ENCODE data around the gene DLG4.
"Not testable (repeated sequence)": the region's sequence is repeated elsewhere in the genome, so short reads cannot be mapped to it uniquely, and the experiment has no call there.

Gene DLG4

DNA sequence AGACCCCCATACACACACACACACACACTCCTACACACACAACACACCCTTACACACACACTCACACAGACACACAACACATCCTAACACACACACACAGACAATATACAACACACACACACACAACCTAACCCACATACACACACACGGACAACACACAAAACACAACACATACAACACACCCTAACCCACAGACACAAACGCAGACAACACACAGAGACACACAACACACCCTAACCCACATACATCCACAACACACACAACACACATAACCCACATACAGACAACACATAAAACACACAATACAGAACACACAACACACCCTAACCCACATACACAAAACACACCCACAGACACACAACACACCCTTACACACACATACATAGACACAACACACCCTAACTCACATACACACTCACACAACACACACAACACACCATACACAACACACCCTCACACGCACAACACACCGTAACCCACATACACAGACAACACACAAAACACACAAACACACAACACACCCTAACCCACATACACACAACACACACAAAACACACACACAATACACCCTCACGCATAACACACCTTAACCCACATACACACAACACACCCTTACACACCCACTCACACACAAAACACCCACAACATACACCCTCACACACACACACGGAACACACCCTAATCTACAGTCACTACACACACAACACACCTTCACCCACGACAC, 44.9 kb downstream of the DLG4 start:
- H3K4me3 ChIP-seq (ENCODE audit: low read depth, low read length): no peak overlapping the region
- TF ChIP-seq, protein P1, sequence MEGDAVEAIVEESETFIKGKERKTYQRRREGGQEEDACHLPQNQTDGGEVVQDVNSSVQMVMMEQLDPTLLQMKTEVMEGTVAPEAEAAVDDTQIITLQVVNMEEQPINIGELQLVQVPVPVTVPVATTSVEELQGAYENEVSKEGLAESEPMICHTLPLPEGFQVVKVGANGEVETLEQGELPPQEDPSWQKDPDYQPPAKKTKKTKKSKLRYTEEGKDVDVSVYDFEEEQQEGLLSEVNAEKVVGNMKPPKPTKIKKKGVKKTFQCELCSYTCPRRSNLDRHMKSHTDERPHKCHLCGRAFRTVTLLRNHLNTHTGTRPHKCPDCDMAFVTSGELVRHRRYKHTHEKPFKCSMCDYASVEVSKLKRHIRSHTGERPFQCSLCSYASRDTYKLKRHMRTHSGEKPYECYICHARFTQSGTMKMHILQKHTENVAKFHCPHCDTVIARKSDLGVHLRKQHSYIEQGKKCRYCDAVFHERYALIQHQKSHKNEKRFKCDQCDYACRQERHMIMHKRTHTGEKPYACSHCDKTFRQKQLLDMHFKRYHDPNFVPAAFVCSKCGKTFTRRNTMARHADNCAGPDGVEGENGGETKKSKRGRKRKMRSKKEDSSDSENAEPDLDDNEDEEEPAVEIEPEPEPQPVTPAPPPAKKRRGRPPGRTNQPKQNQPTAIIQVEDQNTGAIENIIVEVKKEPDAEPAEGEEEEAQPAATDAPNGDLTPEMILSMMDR (IDR thresholded peaks at IDR 0.05; ENCODE audit: low read depth, low read length): no peak

- H3K4me3 ChIP-seq (ENCODE audit: low read depth, low read length): no peak overlapping the region
- TF ChIP-seq, protein P1 (IDR thresholded peaks at IDR 0.05; ENCODE audit: low read depth, low read length): no peak
These were observed 45.7 kb downstream of the DLG4 start for GRCh38 chr17:7173687-7174602.

DNA sequence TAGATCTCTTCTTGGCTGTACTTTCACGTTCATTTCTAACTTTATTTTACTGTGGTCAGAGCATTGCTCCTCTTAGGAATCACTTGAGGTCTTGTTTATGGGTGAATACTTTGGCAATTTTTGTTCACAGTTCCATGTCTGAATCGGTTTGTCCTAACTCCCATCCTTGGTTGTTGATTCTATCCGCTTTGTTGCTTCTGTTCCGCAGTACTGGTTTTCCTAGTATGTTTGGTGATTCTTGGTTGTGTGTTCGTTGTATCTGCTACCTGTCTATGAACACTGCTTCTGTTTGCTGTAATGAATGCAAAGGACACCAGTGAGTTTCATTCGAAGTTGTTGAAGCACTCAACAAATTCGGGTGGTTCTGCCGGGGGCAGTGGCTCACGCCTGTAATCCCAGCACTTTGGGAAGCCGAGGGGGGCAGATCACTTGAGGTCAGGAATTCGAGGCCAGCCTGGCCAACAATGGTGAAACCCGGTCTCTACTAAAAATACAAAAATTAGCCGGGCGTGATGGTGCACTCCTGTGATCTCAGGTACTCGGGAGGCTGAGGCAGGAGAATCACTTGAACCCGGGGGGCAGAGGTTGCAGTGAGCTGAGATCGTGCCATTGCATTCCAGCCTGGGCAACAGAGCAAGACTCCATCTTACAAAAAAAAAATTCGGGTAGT, 47.0 kb downstream of the DLG4 start:
- H3K4me3 ChIP-seq (ENCODE audit: low read depth, low read length): not testable (repeated sequence)

- not testable (repeated sequence) for H3K4me3 ChIP-seq (ENCODE audit: low read depth, low read length)
These were observed 50.1 kb downstream of the DLG4 start for GRCh38 chr17:7169565-7169908.

GRCh38 chr17:7168841-7169564, 50.6 kb downstream of the DLG4 start:
- H3K4me3 ChIP-seq (ENCODE audit: low read depth, low read length): not testable (repeated sequence)

- TF ChIP-seq, protein P1 (IDR thresholded peaks at IDR 0.05; ENCODE audit: low read depth, low read length): no peak
- no peak overlapping the region for H3K4me3 ChIP-seq (ENCODE audit: low read depth, low read length)
These were observed 51.8 kb downstream of the DLG4 start for GRCh38 chr17:7167832-7168231.

DNA sequence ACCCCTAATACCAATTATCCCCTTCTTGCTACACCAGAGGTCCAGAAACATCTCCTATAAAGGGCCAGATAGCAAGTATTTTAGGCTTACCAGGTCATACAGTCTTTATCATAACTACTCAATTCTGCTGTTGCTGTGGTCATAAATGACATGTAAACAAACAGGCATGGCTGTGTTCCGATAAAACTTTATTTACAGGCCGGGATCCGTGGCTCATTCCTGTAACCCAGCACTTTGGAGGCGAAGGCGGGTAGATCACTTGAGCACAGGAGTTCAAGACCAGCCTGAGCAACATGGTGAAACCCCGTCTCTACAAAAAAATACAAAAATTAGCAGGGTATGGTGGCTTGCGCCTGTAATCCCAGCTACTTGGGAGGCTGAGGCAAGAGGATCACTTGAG, 52.8 kb downstream of the DLG4 start:
- TF ChIP-seq, protein P1 (IDR thresholded peaks at IDR 0.05; ENCODE audit: low read depth, low read length): no peak
- no peak overlapping the region for H3K4me3 ChIP-seq (ENCODE audit: low read depth, low read length)

DNA sequence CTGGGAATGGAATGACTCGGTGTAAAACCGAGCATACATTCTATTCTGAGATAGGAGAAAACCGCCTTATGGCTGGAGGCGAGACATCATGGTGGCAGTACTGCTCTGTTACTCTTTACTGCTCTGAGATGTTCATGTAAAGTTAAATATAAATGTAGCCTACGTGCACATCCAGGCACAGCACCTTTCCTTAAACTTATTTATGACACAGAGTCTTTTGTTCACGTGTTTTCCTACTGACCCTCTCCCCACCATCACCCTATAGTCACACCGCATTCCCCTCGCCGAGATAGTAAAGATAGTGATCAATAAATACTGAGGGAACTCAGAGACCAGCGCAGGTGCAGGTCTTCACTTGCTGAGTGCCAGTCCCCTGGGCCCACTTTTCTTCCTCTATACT, 60.1 kb downstream of the DLG4 start:
- H3K4me3 ChIP-seq (ENCODE audit: low read depth, low read length): not testable (repeated sequence)

DNA sequence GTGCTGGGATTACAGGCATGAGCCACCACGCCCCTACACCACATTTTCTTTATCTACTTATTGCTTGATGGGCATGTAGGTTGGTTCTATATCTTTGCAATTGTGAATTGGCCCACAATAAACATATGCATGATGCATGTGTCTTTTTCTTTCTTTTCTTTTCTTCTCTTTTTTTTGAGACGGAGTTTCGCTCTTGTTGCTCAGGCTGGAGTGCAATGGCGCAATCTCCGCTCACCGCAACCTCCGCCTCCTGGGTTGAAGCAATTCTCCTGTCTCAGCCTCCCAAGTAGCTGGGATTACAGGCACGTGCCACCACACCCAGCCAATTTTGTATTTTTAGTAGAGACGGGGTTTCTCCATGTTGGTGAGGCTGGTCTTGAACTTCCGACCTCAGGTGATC, 61.2 kb downstream of the DLG4 start:
- H3K4me3 ChIP-seq (ENCODE audit: low read depth, low read length): not testable (repeated sequence)

Measured in WI38 (cell line).